ENCODE measurements around the gene IQGAP1. TPM values are rescaled to one million over a fixed set of nuclear protein-coding genes. Genes with fewer than 3 reads are reported as not detected.
"Not testable (repeated sequence)": the region's sequence is repeated elsewhere in the genome, so short reads cannot be mapped to it uniquely, and the experiment has no call there.

Gene IQGAP1
- total RNA-seq, 1 donor from 2014 or later: 154 TPM

- no peaks in the 10 kb centered on the region for H3K27me3 Mint-ChIP-seq
- no peak overlapping the region for H3K27ac Mint-ChIP-seq
- peaks cover 69% of the 10 kb centered on the region for H3K36me3 Mint-ChIP-seq (ENCODE audit: low read depth)
- DNase-seq: no peak
- intact Hi-C loops (cut with micrococcal nuclease): no loop called here
- no peaks in the 10 kb centered on the region for H3K9me3 Mint-ChIP-seq
- H3K4me1 Mint-ChIP-seq: peaks cover 15% of the 10 kb centered on the region
- no peak overlapping the region for H3K4me3 Mint-ChIP-seq
These were observed 109.3 kb downstream of the IQGAP1 start for GRCh38 chr15:90497376-90497775.

GRCh38 chr15:90497912-90498311 is 109.9 kb downstream of the IQGAP1 start:
- intact Hi-C loops (cut with micrococcal nuclease): no loop called here
- Mint-ChIP-seq H3K4me3 (no peak overlapping the region), H3K27me3 (no peaks in the 10 kb centered on the region), H3K9me3 (no peaks in the 10 kb centered on the region), H3K36me3 (ENCODE audit: low read depth) (peaks cover 69% of the 10 kb centered on the region), H3K4me1 (peaks cover 12% of the 10 kb centered on the region), H3K27ac (no peak overlapping the region)
- no peak for DNase-seq

GRCh38 chr15:90500171-90500570 is 112.1 kb downstream of the IQGAP1 start:
- Mint-ChIP-seq H3K36me3 (ENCODE audit: low read depth) (peaks cover 58% of the 10 kb centered on the region), H3K4me3 (no peak overlapping the region), H3K4me1 (peaks cover 5% of the 10 kb centered on the region), H3K9me3 (no peaks in the 10 kb centered on the region), H3K27ac (peak overlapping the region; percentile 5), H3K27me3 (no peaks in the 10 kb centered on the region)
- intact Hi-C loops (cut with micrococcal nuclease): no loop called here
- DNase-seq: no peak

GRCh38 chr15:90501898-90502297 is 113.9 kb downstream of the IQGAP1 start:
- no peak for DNase-seq
- peaks cover 46% of the 10 kb centered on the region for H3K36me3 Mint-ChIP-seq (ENCODE audit: low read depth)
- H3K27me3 Mint-ChIP-seq: no peaks in the 10 kb centered on the region
- intact Hi-C loops (cut with micrococcal nuclease): no loop called here
- no peak overlapping the region for H3K4me3 Mint-ChIP-seq
- H3K27ac Mint-ChIP-seq: no peak overlapping the region
- H3K4me1 Mint-ChIP-seq: peaks cover 5% of the 10 kb centered on the region
- no peaks in the 10 kb centered on the region for H3K9me3 Mint-ChIP-seq

- H3K27me3 Mint-ChIP-seq; intact Hi-C loops (cut with micrococcal nuclease); H3K27ac Mint-ChIP-seq; H3K4me1 Mint-ChIP-seq; H3K9me3 Mint-ChIP-seq; DNase-seq; H3K36me3 Mint-ChIP-seq (ENCODE audit: low read depth): not testable (repeated sequence)
- H3K4me3 Mint-ChIP-seq: peak overlapping the region; percentile 67
These were observed 122.7 kb downstream of the IQGAP1 start for GRCh38 chr15:90510781-90511180.

GRCh38 chr15:90511211-90511618 is 123.2 kb downstream of the IQGAP1 start:
- H3K9me3 Mint-ChIP-seq; intact Hi-C loops (cut with micrococcal nuclease); H3K27me3 Mint-ChIP-seq; H3K36me3 Mint-ChIP-seq (ENCODE audit: low read depth); H3K4me1 Mint-ChIP-seq: not testable (repeated sequence)
- peak overlapping the region; percentile 67 for H3K4me3 Mint-ChIP-seq
- DNase-seq: peak; percentile 68
- peak overlapping the region; percentile 41 for H3K27ac Mint-ChIP-seq

- no peaks in the 10 kb centered on the region for H3K9me3 Mint-ChIP-seq
- no peaks in the 10 kb centered on the region for H3K27me3 Mint-ChIP-seq
- peaks cover 2% of the 10 kb centered on the region for H3K36me3 Mint-ChIP-seq (ENCODE audit: low read depth)
- DNase-seq: no peak
- H3K4me1 Mint-ChIP-seq: peaks cover 10% of the 10 kb centered on the region
- intact Hi-C loops (cut with micrococcal nuclease): no loop called here
- H3K27ac Mint-ChIP-seq: no peak overlapping the region
- no peak overlapping the region for H3K4me3 Mint-ChIP-seq
These were observed 124.2 kb downstream of the IQGAP1 start for GRCh38 chr15:90512276-90512675.

- Mint-ChIP-seq H3K27me3 (no peaks in the 10 kb centered on the region), H3K4me1 (peaks cover 10% of the 10 kb centered on the region), H3K4me3 (no peak overlapping the region), H3K9me3 (no peaks in the 10 kb centered on the region), H3K36me3 (ENCODE audit: low read depth) (peaks cover 2% of the 10 kb centered on the region), H3K27ac (no peak overlapping the region)
- intact Hi-C loops (cut with micrococcal nuclease): no loop called here
- DNase-seq: no peak
These were observed 124.9 kb downstream of the IQGAP1 start for GRCh38 chr15:90512981-90513380.

- intact Hi-C loops (cut with micrococcal nuclease): no loop called here
- Mint-ChIP-seq H3K9me3 (no peaks in the 10 kb centered on the region), H3K4me3 (no peak overlapping the region), H3K36me3 (ENCODE audit: low read depth) (peaks cover 2% of the 10 kb centered on the region), H3K27me3 (no peaks in the 10 kb centered on the region), H3K4me1 (peaks cover 11% of the 10 kb centered on the region), H3K27ac (no peak overlapping the region)
- DNase-seq: no peak
These were observed 125.4 kb downstream of the IQGAP1 start for GRCh38 chr15:90513448-90513847.

GRCh38 chr15:90513893-90514292 is 125.9 kb downstream of the IQGAP1 start:
- H3K4me3 Mint-ChIP-seq; DNase-seq; H3K36me3 Mint-ChIP-seq (ENCODE audit: low read depth); H3K9me3 Mint-ChIP-seq; H3K27me3 Mint-ChIP-seq; intact Hi-C loops (cut with micrococcal nuclease); H3K27ac Mint-ChIP-seq: not testable (repeated sequence)
- H3K4me1 Mint-ChIP-seq: peaks cover 12% of the 10 kb centered on the region

- no peak overlapping the region for H3K4me3 Mint-ChIP-seq
- no peaks in the 10 kb centered on the region for H3K9me3 Mint-ChIP-seq
- intact Hi-C loops (cut with micrococcal nuclease): no loop called here
- no peaks in the 10 kb centered on the region for H3K36me3 Mint-ChIP-seq (ENCODE audit: low read depth)
- no peak overlapping the region for H3K27ac Mint-ChIP-seq
- no peaks in the 10 kb centered on the region for H3K27me3 Mint-ChIP-seq
- DNase-seq: no peak
- peaks cover 15% of the 10 kb centered on the region for H3K4me1 Mint-ChIP-seq
These were observed 131.6 kb downstream of the IQGAP1 start for GRCh38 chr15:90519688-90520087.

- Mint-ChIP-seq H3K36me3 (ENCODE audit: low read depth) (no peaks in the 10 kb centered on the region), H3K27ac (no peak overlapping the region), H3K4me1 (peaks cover 16% of the 10 kb centered on the region), H3K9me3 (no peaks in the 10 kb centered on the region), H3K27me3 (no peaks in the 10 kb centered on the region), H3K4me3 (no peak overlapping the region)
- no peak for DNase-seq
- intact Hi-C loops (cut with micrococcal nuclease): no loop called here
These were observed 132.3 kb downstream of the IQGAP1 start for GRCh38 chr15:90520365-90520764.

- intact Hi-C loops (cut with micrococcal nuclease): no loop called here
- H3K36me3 Mint-ChIP-seq (ENCODE audit: low read depth): no peaks in the 10 kb centered on the region
- H3K9me3 Mint-ChIP-seq: no peaks in the 10 kb centered on the region
- no peak overlapping the region for H3K27ac Mint-ChIP-seq
- no peaks in the 10 kb centered on the region for H3K27me3 Mint-ChIP-seq
- H3K4me1 Mint-ChIP-seq: peaks cover 15% of the 10 kb centered on the region
- no peak overlapping the region for H3K4me3 Mint-ChIP-seq
- DNase-seq: no peak
These were observed 135.3 kb downstream of the IQGAP1 start for GRCh38 chr15:90523373-90523772.

GRCh38 chr15:90524018-90524803 is 136.2 kb downstream of the IQGAP1 start:
- peaks cover 17% of the 10 kb centered on the region for H3K4me1 Mint-ChIP-seq
- H3K27me3 Mint-ChIP-seq; DNase-seq; H3K4me3 Mint-ChIP-seq; H3K9me3 Mint-ChIP-seq; H3K36me3 Mint-ChIP-seq (ENCODE audit: low read depth); intact Hi-C loops (cut with micrococcal nuclease); H3K27ac Mint-ChIP-seq: not testable (repeated sequence)

- no peak for DNase-seq
- Mint-ChIP-seq H3K36me3 (ENCODE audit: low read depth) (peaks cover 15% of the 10 kb centered on the region), H3K27me3 (no peaks in the 10 kb centered on the region), H3K4me3 (peak overlapping the region; percentile 83), H3K4me1 (peaks cover 39% of the 10 kb centered on the region), H3K9me3 (no peaks in the 10 kb centered on the region), H3K27ac (peak overlapping the region; percentile 84)
- intact Hi-C loops (cut with micrococcal nuclease): no loop called here
These were observed 140.9 kb downstream of the IQGAP1 start for GRCh38 chr15:90529011-90529370.
